LHCN-M2 (cell line): ENCODE measurements around the gene INMT. TPM values are rescaled to one million over a fixed set of nuclear protein-coding genes. Genes with fewer than 3 reads are reported as not detected.
A peak's percentile ranks its signal among the peaks of the same experiment; 100 is the strongest.

Experiments
- DNase-seq: peaks from one replicate; pipeline ENCODE4 v3.0.0-alpha.2; 2012; ENCODE audit warnings: low read depth
- total RNA-seq: library from RNA; depleted of rRNA; stranded (reverse); fragments of >200 nt; gene quantifications from 2 replicates; pipeline ENCODE4 v1.2.3, GENCODE V29; 2014

INMT gene
- total RNA-seq, 1 experiment from 2014 or later: 1.7 TPM

GRCh38 chr7:30727061-30727945 is 24.6 kb upstream of the INMT start:
- DNase-seq: peak; percentile 14

- DNase-seq: no peak
Observed at GRCh38 chr7:30728591-30729100, 23.3 kb upstream of the INMT start.

- no peak for DNase-seq
Observed at GRCh38 chr7:30729642-30730041, 22.3 kb upstream of the INMT start.

- no peak for DNase-seq
Observed at GRCh38 chr7:30730097-30730496, 21.8 kb upstream of the INMT start.

- no peak for DNase-seq
Observed at GRCh38 chr7:30730996-30731395, 20.9 kb upstream of the INMT start.

GRCh38 chr7:30731581-30731980 is 20.4 kb upstream of the INMT start:
- DNase-seq: peak; percentile 8

- no peak for DNase-seq
Observed at GRCh38 chr7:30732606-30733005, 19.3 kb upstream of the INMT start.

- no peak for DNase-seq
Observed at GRCh38 chr7:30733216-30733615, 18.7 kb upstream of the INMT start.

- DNase-seq: no peak
Observed at GRCh38 chr7:30733691-30734090, 18.2 kb upstream of the INMT start.

- DNase-seq: no peak
Observed at GRCh38 chr7:30734497-30734896, 17.4 kb upstream of the INMT start.

GRCh38 chr7:30735631-30736030 is 16.3 kb upstream of the INMT start:
- no peak for DNase-seq

GRCh38 chr7:30736291-30736690 is 15.6 kb upstream of the INMT start:
- no peak for DNase-seq

GRCh38 chr7:30738026-30738915 is 13.7 kb upstream of the INMT start:
- DNase-seq: no peak

GRCh38 chr7:30739691-30740090 is 12.2 kb upstream of the INMT start:
- no peak for DNase-seq

- peak; percentile 55 for DNase-seq
Observed at GRCh38 chr7:30740417-30741181, 11.3 kb upstream of the INMT start.

- DNase-seq: no peak
Observed at GRCh38 chr7:30741289-30741688, 10.6 kb upstream of the INMT start.

GRCh38 chr7:30743371-30744074 is 8.4 kb upstream of the INMT start:
- peak; percentile 36 for DNase-seq

- DNase-seq: no peak
Observed at GRCh38 chr7:30744075-30744417, 7.9 kb upstream of the INMT start.

GRCh38 chr7:30745261-30745941 is 6.5 kb upstream of the INMT start:
- DNase-seq: no peak

- no peak for DNase-seq
Observed at GRCh38 chr7:30750010-30750409, 1.9 kb upstream of the INMT start.
